Measurements from ENCODE around the gene STPG3.

Gene STPG3

GRCh38 chr9:137251194-137251461 lies at the start of gene STPG3:
STPG3 (plus strand) TSS chr9:137251286; CDS start chr9:137251287, 1 bp downstream.
- DNase-seq (ENCODE audit: low read depth in 2 of 2), result no peak

DNA sequence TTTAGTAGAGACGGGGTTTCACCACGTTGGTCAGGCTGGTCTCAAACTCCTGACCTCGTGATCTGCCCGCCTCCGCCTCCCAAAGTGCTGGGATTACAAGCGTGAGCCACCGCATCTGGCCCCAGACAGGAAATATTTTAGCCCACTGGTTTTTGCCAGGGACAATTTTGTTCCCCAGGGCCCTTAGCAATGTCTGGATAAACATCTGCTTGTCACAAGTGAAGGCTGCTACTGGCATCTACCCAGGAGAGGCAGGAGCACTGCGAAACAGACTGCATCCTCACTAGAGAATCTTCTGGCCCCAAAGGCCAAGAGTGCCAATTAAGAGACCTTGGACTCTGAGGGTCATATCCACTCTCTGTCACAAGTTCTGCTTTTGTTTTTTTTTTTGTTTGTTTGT lies 48.1 kb upstream of the STPG3 start:
- no peak for DNase-seq (ENCODE audit: low read depth in 2 of 2)

DNA sequence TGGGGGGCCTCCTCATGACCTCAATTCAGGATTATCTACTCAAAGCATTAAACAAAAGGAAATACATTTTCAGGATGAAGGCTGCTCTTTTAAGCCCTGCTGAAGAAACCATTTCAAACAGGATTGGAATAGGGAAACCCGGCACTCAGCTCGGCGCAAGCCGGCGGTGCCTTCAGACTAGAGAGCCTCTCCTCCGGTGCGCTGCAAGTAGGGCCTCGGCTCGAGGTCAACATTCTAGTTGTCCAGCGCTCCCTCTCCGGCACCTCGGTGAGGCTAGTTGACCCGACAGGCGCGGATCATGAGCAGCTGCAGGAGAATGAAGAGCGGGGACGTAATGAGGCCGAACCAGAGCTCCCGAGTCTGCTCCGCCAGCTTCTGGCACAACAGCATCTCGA lies 46.4 kb upstream of the STPG3 start:
- no peak for DNase-seq (ENCODE audit: low read depth in 2 of 2)

DNA sequence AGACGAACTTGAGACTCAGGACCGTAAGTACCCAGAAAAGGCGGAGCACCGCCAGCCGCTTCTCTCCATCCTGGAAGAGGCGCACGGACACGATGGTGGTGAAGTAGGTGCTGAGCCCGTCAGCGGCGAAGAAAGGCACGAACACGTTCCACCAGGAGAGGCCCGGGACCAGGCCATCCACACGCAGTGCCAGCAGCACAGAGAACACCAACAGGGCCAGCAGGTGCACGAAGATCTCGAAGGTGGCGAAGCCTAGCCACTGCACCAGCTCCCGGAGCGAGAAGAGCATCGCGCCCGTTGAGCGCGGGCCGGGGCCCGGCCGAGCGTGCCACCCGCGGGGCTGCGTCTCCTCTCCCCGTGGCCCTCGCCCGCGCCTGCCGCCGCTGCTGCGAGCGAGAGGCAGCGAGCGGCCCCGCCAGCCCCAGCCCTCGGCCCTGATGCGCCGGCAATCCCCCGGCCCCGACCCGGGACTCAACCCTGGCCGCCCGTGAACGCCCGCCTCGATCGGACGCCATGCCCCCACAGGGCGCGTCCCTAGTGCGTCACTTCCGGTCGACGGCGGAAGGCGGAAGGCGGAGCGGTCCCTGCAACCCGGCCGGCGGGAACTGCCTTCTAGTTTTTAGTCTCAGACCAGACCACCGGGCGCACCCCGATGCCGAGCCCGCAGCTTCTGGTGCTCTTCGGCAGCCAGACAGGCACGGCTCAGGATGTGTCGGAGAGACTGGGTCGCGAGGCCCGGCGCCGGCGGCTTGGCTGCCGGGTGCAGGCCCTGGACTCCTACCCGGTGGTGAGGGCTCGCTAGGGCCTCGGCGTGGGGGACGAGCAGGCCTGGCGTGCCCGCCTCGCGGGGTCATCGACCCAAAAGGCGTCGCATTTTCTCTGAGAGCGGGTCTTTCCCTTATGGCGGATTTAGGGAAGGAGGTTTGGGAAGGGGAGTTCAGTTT lies 45.7 kb upstream of the STPG3 start, which contains the start of the genes NDOR1 and TMEM203:
Gene NDOR1 (plus strand): TSS at position 575 of the 944 bp plus-strand sequence. CDS start 78 bp downstream, at position 653.
Gene TMEM203 (minus strand): TSS at position 523 of the 944 bp plus-strand sequence. CDS start 234 bp downstream, at position 289.
- DNase-seq (ENCODE audit: low read depth in 2 of 2), result peak; percentile 84 to 93

DNA sequence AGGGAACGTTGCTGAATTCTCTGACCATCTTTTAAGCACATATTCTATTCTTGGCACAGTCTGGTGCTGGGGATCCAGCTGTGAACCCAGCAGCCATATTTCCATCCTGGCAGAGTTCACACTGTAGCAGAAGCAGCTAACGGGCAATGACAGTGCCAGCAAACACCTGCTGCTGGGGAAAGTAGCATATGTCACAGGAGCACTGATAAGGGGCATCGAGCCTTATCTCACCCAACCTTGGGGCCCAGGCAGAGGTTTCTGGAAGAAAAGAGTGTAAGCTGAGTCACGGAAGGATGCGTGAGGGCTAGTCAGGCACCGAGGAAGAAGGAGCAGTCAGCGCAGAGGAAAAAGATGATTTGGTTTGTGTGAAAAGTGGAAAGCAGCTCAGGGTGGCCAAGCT lies 44.5 kb upstream of the STPG3 start:
- no peak for DNase-seq (ENCODE audit: low read depth in 2 of 2)

DNA sequence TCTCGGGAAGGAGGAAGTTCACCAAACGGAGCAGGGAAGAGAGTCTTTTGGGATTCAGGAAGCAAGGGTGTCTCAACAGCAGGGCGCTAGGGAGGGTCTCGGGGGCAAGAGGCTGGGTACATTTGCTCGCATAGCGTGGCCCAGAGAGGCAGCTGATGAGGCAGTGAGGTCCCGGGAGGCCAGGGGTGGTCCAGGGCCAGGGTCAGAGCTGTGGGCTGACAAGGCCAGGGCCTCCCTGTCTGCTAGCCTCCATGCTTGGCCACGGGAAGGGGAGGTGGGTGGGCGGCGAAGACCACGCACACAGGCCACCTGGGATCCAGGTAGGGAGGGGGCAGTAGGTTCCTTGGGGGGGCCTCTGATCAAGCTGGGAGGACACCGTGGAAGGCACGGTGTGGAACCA lies 39.6 kb upstream of the STPG3 start:
- DNase-seq (ENCODE audit: low read depth in 2 of 2), result no peak

GRCh38 chr9:137212520-137212919 lies 38.6 kb upstream of the STPG3 start:
- no peak for DNase-seq (ENCODE audit: low read depth in 2 of 2)

DNA sequence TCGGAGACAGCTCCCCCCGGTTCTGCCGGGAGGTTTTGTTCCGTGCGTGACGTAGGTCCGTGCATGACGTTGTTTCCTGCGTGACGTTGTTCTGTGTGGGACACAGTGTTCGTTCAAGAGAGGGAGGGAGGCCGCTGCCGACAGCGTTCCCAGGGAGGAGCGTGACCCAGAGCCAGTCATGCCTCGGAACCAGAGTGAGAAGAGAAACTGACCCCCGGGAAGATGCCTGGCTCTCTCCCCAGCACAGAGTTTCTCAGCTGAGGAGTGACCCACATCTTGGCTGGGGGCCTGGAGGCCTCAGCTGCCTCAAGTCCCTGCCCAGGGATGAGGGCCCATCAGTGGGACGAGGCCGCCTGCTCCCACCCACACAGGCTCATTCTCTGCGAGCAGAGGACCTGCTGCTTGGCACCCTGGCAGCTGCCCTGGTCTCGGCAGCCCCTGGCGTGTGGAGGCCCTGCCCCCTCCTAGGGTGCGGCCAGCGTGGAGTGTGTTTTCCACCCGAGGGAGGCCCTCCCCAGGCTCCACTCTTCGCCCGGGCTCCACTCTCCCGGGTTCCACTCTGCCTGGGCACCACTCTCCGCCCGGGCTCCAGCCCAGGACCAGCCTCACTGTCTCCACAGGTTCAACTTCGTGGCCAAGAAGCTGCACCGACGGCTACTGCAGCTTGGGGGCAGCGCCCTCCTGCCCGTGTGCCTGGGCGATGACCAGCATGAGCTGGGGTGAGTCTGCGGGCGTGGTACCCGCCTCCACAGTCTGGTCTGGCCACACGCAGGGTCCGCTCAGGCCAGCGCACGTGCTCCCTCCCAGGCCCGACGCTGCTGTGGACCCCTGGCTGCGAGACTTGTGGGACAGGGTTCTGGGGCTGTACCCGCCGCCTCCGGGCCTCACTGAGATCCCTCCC lies 37.7 kb upstream of the STPG3 start:
- DNase-seq (ENCODE audit: low read depth in 2 of 2), result no peak

DNA sequence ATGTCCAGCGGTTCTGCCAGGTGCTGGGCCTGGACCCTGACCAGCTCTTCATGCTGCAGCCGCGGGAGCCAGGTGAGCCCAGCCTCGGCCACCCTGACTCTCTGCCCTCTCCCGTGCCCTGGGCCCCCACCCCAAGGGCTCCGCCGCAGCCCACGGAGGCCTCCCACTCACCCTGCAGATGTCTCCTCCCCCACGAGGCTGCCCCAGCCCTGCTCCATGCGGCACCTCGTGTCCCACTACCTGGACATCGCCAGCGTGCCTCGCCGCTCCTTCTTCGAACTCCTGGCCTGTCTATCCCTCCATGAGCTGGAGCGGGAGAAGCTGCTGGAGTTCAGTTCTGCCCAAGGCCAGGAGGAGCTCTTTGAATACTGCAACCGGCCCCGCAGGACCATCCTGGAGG lies 36.5 kb upstream of the STPG3 start:
- DNase-seq (ENCODE audit: low read depth in 2 of 2), result no peak

DNA sequence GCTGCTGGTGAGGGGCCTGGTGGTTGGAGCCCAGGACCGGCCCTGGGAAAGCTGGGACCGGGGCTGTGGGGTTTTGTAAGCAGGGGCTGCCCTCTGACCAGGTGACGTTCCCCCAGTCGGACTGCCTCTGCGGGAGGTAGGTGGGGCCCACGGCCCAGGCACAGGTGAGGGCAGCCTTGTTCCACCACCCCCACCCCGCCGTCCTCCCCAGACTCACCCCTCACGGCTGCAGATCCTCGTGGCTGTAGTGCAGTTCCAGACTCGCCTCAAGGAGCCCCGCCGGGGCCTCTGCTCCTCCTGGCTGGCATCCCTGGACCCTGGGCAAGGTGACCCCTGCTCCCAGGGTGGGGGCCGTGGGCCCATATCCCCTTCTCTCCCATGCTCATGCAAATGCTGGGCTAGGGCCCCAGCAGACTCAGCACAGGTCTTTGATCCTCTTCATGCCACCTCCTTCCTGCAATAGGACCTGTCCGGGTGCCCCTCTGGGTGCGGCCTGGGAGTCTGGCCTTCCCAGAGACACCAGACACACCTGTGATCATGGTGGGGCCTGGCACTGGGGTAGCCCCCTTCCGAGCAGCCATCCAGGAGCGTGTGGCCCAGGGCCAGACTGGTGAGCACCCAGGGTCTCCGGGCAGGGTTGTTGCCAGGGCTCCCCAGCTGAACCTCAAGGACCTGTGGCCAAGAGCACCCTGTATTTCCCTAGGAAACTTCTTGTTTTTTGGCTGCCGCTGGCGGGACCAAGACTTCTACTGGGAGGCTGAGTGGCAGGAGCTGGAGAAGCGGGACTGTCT lies 35.7 kb upstream of the STPG3 start:
- DNase-seq (ENCODE audit: low read depth in 2 of 2), result no peak

- no peak for DNase-seq (ENCODE audit: low read depth in 2 of 2)
Measured at GRCh38 chr9:137216188-137216965, 34.7 kb upstream of the STPG3 start.

- DNase-seq (ENCODE audit: low read depth in 2 of 2), result no peak
Measured at GRCh38 chr9:137217276-137218211, 33.5 kb upstream of the STPG3 start.

GRCh38 chr9:137218212-137218753 lies 32.8 kb upstream of the STPG3 start:
- no peak for DNase-seq (ENCODE audit: low read depth in 2 of 2)

GRCh38 chr9:137218754-137219271 lies 32.3 kb upstream of the STPG3 start:
- DNase-seq (ENCODE audit: low read depth in 2 of 2), result no peak

DNA sequence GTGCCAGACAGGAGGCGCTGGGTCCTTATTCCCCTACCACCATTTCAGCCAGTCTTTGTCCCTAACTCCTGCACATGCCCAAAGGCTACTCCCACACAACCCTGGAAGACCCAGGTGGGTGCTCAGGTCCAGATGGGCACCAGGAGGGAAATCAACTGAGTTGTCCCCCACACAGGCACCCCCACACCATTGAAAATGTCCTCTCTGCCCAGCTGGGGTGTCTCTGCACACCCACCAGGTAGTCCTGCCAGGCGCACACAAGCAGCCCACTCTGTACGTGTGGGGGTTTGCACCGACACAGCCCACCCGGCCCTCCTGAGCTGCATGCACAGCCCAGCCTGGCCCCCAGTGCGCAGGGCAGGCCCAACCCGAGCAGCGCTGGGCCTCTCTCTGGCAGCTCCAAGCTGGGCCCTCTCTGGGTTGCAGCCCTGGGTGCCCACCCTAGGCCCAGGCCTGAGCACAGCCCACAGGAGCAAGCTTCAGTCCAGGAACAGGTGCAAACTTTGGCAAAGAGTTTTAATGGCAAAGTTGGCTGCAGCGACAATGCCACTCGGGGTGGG lies 31.2 kb upstream of the STPG3 start:
- no peak for DNase-seq (ENCODE audit: low read depth in 2 of 2)

DNA sequence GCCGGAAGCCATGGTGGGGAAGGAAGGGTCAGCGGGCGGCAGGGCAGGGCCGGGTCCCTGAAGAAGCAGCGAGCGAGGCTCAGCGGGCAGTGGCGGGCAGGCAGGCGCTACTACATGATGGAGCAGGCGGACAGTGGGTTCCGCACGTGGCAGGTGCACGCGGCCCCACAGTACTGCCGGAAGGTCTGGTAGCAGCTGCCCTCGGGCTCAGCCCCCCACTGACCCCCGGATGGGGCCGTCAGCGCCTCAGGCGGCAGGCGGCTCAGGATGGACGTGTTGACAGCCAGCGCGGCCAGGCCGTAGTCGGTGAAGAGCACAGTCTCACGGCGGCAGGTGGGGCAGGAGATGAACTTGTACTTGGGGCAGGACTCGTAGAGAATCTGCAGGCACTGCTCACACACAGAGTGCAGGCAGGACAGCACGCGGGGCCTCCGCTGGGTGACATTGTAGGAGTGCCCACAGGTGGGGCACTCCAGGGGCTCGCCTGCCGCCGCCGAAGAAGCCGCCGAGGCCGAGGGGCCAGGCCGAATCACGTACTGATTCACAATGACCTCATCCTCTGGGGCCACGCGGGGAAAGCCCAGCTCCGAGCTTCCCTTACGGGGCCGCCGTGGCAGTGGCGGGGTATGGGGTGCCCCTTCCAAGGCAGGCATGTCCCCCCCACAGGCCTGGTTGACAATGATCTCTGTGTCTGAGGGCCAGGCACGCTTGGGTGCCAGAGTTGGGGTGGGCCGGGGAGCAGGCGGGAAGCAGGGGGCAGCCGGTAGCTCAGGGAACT lies 30.6 kb upstream of the STPG3 start:
- DNase-seq (ENCODE audit: low read depth in 2 of 2), result no peak

GRCh38 chr9:137221095-137221505 lies 30.0 kb upstream of the STPG3 start:
- DNase-seq (ENCODE audit: low read depth in 2 of 2), result no peak

- peak in 1 of 2 donors; percentile 29 for DNase-seq (ENCODE audit: low read depth in 2 of 2)
Measured at GRCh38 chr9:137221506-137222111, 29.5 kb upstream of the STPG3 start.

Data from stimulated activated CD4-positive, alpha-beta T cell treated with anti-CD3 and anti-CD28 coated beads, Interleukin-1b, Interleukin-23, amount 100 ng/mL, for 4 hours (primary cell).